Head of caudate nucleus (tissue), 42 donors: ENCODE measurements around the gene LRRC32.

Experiments
- DNase-seq, 42 donors: peaks; one replicate each; pipeline versions ENCODE4 v3.0.0 to v3.0.0-alpha.2; 2020 to 2021; ENCODE audit warnings: mixed read lengths in 7 of 42
- intact Hi-C: fragments of 100-400 bp; cut with DNase I; formaldehyde crosslinking; loops from one replicate; pipeline ENCODE4 v1.15.0; 2022

Gene LRRC32

GRCh38 chr11:76667271-76667818, 3.2 kb downstream of the LRRC32 start:
- intact Hi-C loops, result no loop called here
- DNase-seq, result no peak

- intact Hi-C loops, result no loop called here
- no peak for DNase-seq
Measured at GRCh38 chr11:76666830-76667229, 3.7 kb downstream of the LRRC32 start.

GRCh38 chr11:76666408-76666807, 4.1 kb downstream of the LRRC32 start:
- DNase-seq, result no peak
- intact Hi-C loops, result no loop called here

DNA sequence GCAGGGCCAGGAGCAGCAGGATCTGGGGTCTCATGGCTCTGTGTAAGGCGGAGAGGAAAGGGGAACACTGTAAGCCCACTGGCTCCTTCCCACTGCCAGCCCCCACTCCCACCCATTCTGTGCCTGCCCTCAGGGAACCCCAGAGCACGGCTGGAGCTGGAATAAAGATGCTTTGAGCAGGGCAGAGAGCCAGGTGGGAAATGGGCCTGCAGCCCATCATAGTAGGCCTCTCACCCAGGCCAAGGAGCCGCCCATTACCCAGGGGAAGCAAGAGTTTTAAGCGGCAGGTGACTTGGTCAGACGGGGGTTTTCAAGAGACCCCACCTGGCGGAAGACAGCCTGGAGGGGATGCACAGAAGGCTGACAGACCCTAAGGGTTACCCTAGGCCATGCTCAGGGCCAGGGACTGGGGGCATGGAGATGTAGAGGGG, 4.6 kb downstream of the LRRC32 start:
- intact Hi-C loops, result no loop called here
- no peak for DNase-seq

- DNase-seq, result no peak
- intact Hi-C loops, result no loop called here
Measured at GRCh38 chr11:76665172-76665571, 5.4 kb downstream of the LRRC32 start.

DNA sequence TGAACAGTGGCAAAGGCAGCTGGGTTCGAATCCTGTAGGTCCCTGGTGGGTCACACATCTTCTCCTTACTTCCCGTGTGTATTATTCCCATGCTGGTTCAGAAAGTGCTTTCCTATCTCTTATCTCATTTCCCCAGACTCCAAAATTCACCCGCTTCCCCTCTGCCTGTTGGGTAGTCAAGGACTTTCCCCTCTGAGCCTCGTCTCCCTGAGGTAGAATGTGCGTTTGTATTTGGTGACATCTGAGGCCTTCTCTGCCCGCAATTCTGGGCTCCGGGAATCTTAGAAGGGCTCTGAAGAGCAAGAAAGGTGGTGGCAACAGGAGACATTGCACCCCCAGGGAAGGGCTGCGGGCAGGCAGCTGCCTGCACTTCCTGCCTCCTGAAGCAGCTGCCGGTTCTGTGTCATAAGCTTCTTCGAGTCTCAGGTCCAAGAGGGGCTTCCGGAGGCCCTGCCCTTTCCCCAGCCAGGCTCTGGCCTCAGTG, 5.9 kb downstream of the LRRC32 start:
- DNase-seq, result no peak
- intact Hi-C loops, result no loop called here

DNA sequence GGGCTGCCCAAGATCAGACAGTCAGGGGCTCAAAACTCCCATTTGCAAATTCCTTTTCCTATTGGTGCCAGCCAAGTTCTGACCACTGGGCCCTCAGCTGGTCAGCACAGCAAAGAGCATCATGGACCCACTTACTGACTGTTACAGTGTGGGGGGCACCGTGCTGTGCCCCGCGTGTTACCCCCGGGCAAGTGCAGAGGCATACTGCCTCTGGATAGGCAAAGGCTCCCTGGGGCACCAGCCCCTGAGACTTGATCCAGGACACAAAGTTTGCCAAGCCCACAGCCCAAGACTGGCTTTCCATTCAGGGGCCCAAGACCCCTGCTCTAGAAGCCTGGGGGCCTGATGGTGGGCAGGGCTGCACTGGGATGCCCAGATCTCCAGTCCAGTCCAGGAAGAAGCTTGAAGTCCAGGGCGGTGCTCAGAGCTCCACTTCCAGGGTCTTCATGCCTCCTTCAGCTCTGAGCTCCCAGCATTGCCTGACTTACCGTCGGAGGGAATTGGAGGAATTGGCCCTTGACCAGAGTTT, 6.6 kb downstream of the LRRC32 start:
- intact Hi-C loops, result no loop called here
- DNase-seq, result no peak

- intact Hi-C loops, result no loop called here
- DNase-seq, result no peak
Measured at GRCh38 chr11:76663486-76663810, 7.1 kb downstream of the LRRC32 start.

GRCh38 chr11:76662656-76663485, 7.7 kb downstream of the LRRC32 start:
- DNase-seq, result peak in 3 of 42 donors; percentile 30 to 48 (median 40)
- intact Hi-C loops, result no loop called here

- DNase-seq, result no peak
- intact Hi-C loops, result no loop called here
Measured at GRCh38 chr11:76661834-76662434, 8.6 kb downstream of the LRRC32 start.

- intact Hi-C loops, result no loop called here
- DNase-seq, result no peak
Measured at GRCh38 chr11:76661306-76661751, 9.2 kb downstream of the LRRC32 start.

- intact Hi-C loops, result no loop called here
- DNase-seq, result no peak
Measured at GRCh38 chr11:76660533-76661305, 9.8 kb downstream of the LRRC32 start.

DNA sequence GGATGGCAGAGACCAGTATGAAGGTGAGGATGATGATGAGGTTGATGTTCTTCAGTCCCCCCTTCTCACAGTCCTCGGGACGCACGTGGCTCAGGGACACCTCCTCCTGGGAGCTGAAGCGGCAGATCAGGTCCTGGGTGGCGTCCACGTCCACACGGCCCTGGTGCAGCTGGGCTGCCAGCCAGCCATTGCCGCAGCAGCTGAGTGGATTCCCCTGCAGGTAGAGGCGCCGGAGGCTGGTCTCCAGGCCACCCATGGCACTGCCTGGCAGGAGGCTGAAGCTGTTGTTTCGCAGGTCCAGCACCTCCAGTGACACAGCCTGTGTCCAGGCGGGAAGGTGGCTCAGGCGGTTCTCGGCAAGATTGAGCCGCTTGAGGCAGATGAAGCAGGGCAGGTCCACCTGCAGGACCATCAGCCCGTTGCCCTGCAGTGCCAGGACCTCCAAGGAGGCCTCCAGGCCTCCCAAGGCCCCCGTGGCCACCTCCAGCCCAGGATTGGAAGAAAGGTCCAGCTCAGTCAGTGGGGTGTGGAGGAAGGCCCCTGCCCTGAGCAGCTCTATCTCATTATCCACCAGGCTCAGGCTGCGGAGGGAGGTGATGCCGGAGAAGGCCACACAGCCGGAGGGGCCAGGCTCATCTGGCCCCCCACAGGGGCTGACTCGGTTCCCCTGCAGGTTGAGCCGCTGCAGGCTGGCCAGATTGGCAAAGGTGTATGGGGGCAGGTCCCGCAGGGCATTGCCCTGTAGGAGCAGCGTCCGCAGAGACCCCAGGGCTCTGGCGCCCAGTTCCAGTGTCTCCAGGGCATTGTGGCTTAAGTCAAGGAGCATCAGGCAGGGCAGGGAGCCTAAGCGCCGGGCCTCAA, 10.6 kb downstream of the LRRC32 start:
- DNase-seq, result no peak
- intact Hi-C loops, result no loop called here

GRCh38 chr11:76658651-76659650, 11.6 kb downstream of the LRRC32 start:
- intact Hi-C loops, result no loop called here
- DNase-seq, result no peak

GRCh38 chr11:76658231-76658630, 12.3 kb downstream of the LRRC32 start:
- no peak for DNase-seq
- intact Hi-C loops, result no loop called here

- intact Hi-C loops, result no loop called here
- DNase-seq, result peak in 2 of 42 donors; percentile 9 to 10
Measured at GRCh38 chr11:76657187-76658170, 13.1 kb downstream of the LRRC32 start.
